Measurements from ENCODE around the gene CNTRL.

- no peak for TF ChIP-seq CTCF (IDR thresholded peaks at IDR 0.05)
- TF ChIP-seq POLR2A (IDR thresholded peaks at IDR 0.05): no peak
Measured at GRCh38 chr9:121082075-121082474, 7.3 kb downstream of the CNTRL start.
